HG02884 (cell line): ENCODE measurements around the gene TNNC1.

Experiments
- ATAC-seq: cut with Tn5 transposase; IDR thresholded peaks from one replicate; pipeline ENCODE4 v1.9.1; 2021; ENCODE audit warnings: mild to moderate bottlenecking, moderate library complexity; ENCODE audit not compliant: unreplicated experiment

Gene TNNC1

GRCh38 chr3:52484680-52485461, 31.0 kb upstream of the TNNC1 start:
- no peak for ATAC-seq

GRCh38 chr3:52483577-52484381, 29.9 kb upstream of the TNNC1 start:
- no peak for ATAC-seq

GRCh38 chr3:52483081-52483480, 29.2 kb upstream of the TNNC1 start:
- ATAC-seq, result no peak

GRCh38 chr3:52481819-52482521, 28.1 kb upstream of the TNNC1 start:
- no peak for ATAC-seq

GRCh38 chr3:52480768-52481715, 27.2 kb upstream of the TNNC1 start:
- ATAC-seq, result no peak

- no peak for ATAC-seq
Measured at GRCh38 chr3:52479877-52480575, 26.2 kb upstream of the TNNC1 start.

- ATAC-seq, result no peak
Measured at GRCh38 chr3:52479037-52479876, 25.4 kb upstream of the TNNC1 start.

GRCh38 chr3:52477796-52478095, 23.9 kb upstream of the TNNC1 start:
- no peak for ATAC-seq

GRCh38 chr3:52477076-52477795, 23.4 kb upstream of the TNNC1 start:
- ATAC-seq, result no peak

GRCh38 chr3:52473026-52473425, 19.2 kb upstream of the TNNC1 start:
- no peak for ATAC-seq

GRCh38 chr3:52472239-52473000, 18.6 kb upstream of the TNNC1 start:
- ATAC-seq, result no peak

- no peak for ATAC-seq
Measured at GRCh38 chr3:52471371-52472238, 17.8 kb upstream of the TNNC1 start.

- no peak for ATAC-seq
Measured at GRCh38 chr3:52470920-52471319, 17.1 kb upstream of the TNNC1 start.

- no peak for ATAC-seq
Measured at GRCh38 chr3:52469001-52469400, 15.2 kb upstream of the TNNC1 start.

- ATAC-seq, result no peak
Measured at GRCh38 chr3:52468336-52468735, 14.5 kb upstream of the TNNC1 start.

GRCh38 chr3:52463416-52463815, 9.6 kb upstream of the TNNC1 start:
- ATAC-seq, result no peak

GRCh38 chr3:52461874-52462273, 8.0 kb upstream of the TNNC1 start:
- no peak for ATAC-seq
